Activated naive CD4-positive, alpha-beta T cell treated with anti-CD3 and anti-CD28 coated beads for 36 hours (primary cell): Measurements from ENCODE around the gene NPFF. TPM values are rescaled to one million over a fixed set of nuclear protein-coding genes. Genes with fewer than 3 reads are reported as not detected.
"Not testable (repeated sequence)": the region's sequence is repeated elsewhere in the genome, so short reads cannot be mapped to it uniquely, and the experiment has no call there.

Experiments
- CTCF ChIA-PET: fragments of 350-600 bp; sonication (Branson Sonifier 250); formaldehyde crosslinking; loops from one replicate; lab custom pipeline; 2021; ENCODE audit warnings: antibody characterized with exemption; lab: Charles Lee
- DNase-seq: peaks from one replicate; pipeline ENCODE4 v3.0.0-alpha.2; 2020
- H3K27ac Mint-ChIP-seq: one replicate; pipeline ENCODE4 v1.8.0; 2021; ENCODE audit warnings: mild to moderate bottlenecking, mixed read lengths
- H3K27me3 Mint-ChIP-seq: one replicate; pipeline ENCODE4 v1.8.0; 2021; ENCODE audit warnings: low read depth, mixed read lengths
- H3K36me3 Mint-ChIP-seq: one replicate; pipeline ENCODE4 v1.8.0; 2021; ENCODE audit warnings: low read depth, mixed read lengths
- H3K4me1 Mint-ChIP-seq: one replicate; pipeline ENCODE4 v1.8.0; 2021; ENCODE audit warnings: low read depth, mixed read lengths
- H3K4me3 Mint-ChIP-seq: one replicate; pipeline ENCODE4 v1.8.0; 2021; ENCODE audit warnings: mild to moderate bottlenecking, moderate library complexity, mixed read lengths
- H3K9me3 Mint-ChIP-seq: one replicate; pipeline ENCODE4 v1.8.0; 2021; ENCODE audit warnings: mixed read lengths
- intact Hi-C: fragments of 100-400 bp; cut with micrococcal nuclease; formaldehyde crosslinking; loops from one replicate; pipeline ENCODE4 v1.15.1; 2023
- total RNA-seq, 2 experiments: library from RNA; stranded (reverse); gene quantifications; one replicate each; pipeline ENCODE4 v1.2.3, GENCODE V29; 2021

Gene NPFF, protein sequence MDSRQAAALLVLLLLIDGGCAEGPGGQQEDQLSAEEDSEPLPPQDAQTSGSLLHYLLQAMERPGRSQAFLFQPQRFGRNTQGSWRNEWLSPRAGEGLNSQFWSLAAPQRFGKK
- total RNA-seq: not detected

DNA sequence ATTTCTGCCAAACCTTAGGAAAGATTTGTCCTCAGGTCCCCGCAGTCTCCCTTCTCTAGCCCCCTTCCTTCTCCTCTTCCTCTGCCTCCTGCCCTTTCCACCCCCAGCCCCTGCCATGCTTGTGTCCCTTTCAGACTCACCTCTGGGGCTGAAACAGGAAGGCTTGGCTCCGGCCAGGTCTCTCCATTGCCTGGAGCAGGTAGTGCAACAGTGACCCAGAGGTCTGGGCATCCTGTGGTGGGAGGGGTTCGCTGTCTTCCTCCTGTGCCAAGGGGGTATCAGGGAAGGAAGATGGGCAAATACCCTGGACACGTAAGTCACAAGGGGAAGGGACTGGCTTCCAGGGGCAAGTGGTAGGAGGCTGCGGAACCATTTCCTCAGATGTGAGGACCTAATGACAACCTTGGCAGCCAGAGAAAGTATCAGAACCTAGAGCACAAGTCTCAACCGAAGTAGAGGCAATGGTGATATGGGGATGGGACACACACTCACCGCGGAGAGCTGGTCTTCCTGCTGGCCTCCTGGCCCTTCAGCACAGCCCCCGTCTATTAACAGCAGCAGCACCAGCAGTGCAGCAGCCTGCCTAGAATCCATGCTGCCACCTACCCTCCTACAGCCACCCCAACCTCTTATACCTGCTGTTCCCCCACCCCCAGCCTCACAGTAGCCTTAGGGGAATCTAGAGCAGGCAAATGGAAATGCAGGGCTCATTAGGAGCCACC, at the start of gene NPFF:
NPFF (minus strand) TSS at position 604 of the 722 bp plus-strand sequence; CDS start at position 594, 10 bp downstream.
- DNase-seq: no peak
- Mint-ChIP-seq H3K27me3 (no peaks in the 10 kb centered on the region), H3K27ac (no peak within 1 kb of the TSS), H3K36me3 (peaks cover 4% of the 10 kb centered on the region), H3K4me3 (no peak within 1 kb of the TSS), H3K9me3 (no peaks in the 10 kb centered on the region), H3K4me1 (peaks cover 19% of the 10 kb centered on the region)
- CTCF ChIA-PET: interaction anchor here (0.9 to 3.9 kb wide), 5 partner anchors 9 to 169 kb away, joined by 3 to 58 read pairs (median 15); partner anchors contain the start of genes AMHR2 and ATP5MC2
- intact Hi-C loops: no loop called here

DNA sequence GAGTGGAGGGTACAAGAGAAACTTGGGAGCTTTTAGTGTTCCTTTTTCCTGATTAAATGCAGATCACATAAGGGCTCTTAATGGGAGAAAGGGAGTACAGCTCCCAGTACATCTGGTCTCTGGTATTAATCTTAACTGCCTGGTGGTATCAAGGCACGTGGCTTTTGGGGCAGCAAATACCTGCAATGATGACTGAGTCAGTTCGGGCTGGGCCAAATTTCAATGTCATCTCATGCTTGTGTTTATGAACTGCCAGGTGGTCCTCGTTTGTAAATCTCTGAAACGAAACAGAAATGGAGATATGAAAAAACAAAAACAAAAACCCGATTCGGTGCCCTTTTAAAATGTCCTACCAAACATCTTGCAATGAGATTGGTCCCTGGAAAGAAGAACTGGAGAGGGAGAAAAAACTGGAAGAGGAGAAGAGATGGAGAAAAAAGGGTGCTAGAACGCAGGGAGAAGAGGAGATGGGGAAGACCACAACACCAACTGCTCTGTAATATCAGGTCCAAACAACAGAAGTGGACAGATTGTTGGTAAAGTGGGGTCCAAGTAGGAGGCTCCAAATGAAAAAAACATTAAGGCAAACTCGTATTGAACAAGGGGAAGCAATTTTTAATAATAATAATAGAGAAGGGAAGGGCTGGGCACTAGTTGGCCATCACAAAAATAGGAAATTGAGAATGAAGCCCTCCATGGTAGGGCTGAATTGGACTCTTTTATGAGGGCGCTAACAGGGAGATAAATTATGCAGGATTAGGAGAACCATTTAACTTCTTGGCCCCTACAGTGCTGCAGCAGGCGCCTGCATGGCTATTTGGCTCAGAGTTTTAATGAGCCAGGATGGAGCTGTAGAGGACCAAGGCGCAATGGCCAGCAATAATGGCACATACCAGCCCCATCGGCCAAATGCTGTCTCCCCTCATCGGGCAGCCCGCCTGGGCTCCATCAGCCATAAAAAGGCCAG, 45.4 kb upstream of the NPFF start:
- Mint-ChIP-seq H3K36me3 (peaks cover 6% of the 10 kb centered on the region), H3K4me3 (no peak overlapping the region), H3K4me1 (peaks cover 8% of the 10 kb centered on the region), H3K27me3 (no peaks in the 10 kb centered on the region), H3K9me3 (no peaks in the 10 kb centered on the region), H3K27ac (no peak overlapping the region)
- no peak for DNase-seq
- intact Hi-C loops: no loop called here
- CTCF ChIA-PET: interaction anchor here (0.6 to 1.2 kb wide), 4 partner anchors 9 to 67 kb away, joined by 3 to 6 read pairs (median 3); no protein-coding TSS in a partner anchor

DNA sequence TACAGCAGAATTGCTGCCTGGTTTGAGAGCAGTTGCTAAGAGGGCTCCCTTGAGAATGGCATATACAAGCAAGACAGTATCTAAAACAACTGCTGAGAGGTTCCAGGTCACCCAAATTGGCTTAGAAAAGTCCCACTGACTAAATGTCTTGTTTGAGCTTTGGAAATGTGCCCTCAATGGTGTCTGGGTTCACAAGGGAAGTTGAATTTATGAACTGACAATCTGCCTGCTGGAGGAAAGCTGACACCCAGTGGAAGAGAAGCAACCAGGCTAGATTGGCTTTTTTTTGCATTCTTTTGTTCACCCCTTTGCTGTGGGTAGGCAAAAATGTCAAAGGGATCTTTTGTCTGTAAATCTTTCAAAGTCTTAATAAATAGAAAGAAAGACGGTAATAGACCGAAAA, 44.6 kb upstream of the NPFF start:
- CTCF ChIA-PET: interaction anchor here (1.0 to 1.2 kb wide), 4 partner anchors 8 to 194 kb away, joined by 3 to 4 read pairs (median 4); partner anchors contain the start of gene ATP5MC2
- intact Hi-C loops: no loop called here
- Mint-ChIP-seq H3K27ac (no peak overlapping the region), H3K36me3 (peaks cover 6% of the 10 kb centered on the region), H3K9me3 (no peaks in the 10 kb centered on the region), H3K27me3 (no peaks in the 10 kb centered on the region), H3K4me1 (peaks cover 8% of the 10 kb centered on the region), H3K4me3 (no peak overlapping the region)
- DNase-seq: no peak

DNA sequence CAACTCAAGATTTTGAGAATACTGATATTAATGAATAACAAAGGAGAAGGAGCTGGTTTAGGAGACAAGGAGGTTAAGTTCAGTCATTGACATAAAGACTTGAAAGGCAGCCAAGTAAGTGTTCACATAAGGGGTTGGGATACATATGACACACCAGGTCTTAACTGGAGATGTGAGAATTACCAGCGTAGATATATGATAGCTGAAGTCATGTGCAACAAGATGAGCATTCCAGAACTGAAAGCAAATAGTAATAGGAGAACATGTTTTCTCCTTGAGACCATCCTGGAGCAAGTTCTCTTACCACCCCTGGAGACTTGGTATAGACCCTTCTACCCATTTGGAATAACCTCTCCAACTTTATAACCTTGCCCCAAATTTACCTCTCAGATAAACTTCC, 43.3 kb upstream of the NPFF start:
- intact Hi-C loops: no loop called here
- H3K27me3 Mint-ChIP-seq: no peaks in the 10 kb centered on the region
- H3K4me3 Mint-ChIP-seq: no peak overlapping the region
- H3K36me3 Mint-ChIP-seq: peaks cover 6% of the 10 kb centered on the region
- CTCF ChIA-PET: no interaction called here
- peaks cover 8% of the 10 kb centered on the region for H3K4me1 Mint-ChIP-seq
- H3K27ac Mint-ChIP-seq: no peak overlapping the region
- H3K9me3 Mint-ChIP-seq: no peaks in the 10 kb centered on the region
- no peak for DNase-seq

DNA sequence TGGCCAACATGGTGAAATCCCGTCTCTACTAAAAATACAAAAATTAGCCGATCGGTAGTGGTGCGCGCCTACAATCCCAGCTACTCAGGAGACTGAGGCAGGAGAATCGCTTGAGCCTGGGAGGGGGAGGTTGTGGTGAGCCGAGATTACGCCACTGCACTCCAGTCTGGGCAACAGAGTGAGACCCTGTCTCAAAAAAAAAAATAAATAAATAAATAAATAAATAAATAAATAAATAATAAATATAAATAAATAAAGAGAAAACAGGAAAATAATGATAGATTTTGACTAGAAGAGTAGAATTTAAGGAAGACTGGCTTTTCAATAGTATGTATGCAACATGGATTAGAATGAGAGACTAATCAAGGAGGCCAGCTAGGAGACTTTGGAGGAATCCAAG, 42.8 kb upstream of the NPFF start:
- intact Hi-C loops, DNase-seq, H3K27me3 Mint-ChIP-seq, H3K36me3 Mint-ChIP-seq, H3K9me3 Mint-ChIP-seq, H3K27ac Mint-ChIP-seq, H3K4me3 Mint-ChIP-seq, H3K4me1 Mint-ChIP-seq, CTCF ChIA-PET: not testable (repeated sequence)

DNA sequence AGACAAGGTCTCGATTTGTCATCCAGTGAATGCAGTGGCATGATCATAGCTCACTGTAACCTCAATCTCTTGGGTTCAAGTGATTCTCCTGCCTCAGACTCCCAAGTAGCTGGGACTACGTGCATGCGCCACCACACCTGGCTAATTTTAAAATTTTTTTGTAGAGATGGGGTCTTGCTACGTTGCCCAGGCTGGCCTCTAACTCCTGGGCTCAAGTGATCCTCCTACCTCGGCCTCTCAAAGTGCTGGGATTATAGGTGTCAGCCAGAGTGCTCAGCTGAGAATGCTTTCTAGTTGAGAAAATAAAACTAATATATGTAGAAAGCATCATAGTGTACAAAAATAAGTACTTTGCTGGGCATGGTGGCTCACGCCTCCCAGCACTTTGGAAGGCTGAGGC, 41.1 kb upstream of the NPFF start:
- H3K36me3 Mint-ChIP-seq, H3K27me3 Mint-ChIP-seq, intact Hi-C loops, H3K9me3 Mint-ChIP-seq, H3K4me3 Mint-ChIP-seq, H3K27ac Mint-ChIP-seq, DNase-seq: not testable (repeated sequence)
- CTCF ChIA-PET: interaction anchor here (1.1 kb wide), 3 partner anchors 8 to 195 kb away, joined by 3 read pairs; no protein-coding TSS in a partner anchor
- H3K4me1 Mint-ChIP-seq: peaks cover 21% of the 10 kb centered on the region

DNA sequence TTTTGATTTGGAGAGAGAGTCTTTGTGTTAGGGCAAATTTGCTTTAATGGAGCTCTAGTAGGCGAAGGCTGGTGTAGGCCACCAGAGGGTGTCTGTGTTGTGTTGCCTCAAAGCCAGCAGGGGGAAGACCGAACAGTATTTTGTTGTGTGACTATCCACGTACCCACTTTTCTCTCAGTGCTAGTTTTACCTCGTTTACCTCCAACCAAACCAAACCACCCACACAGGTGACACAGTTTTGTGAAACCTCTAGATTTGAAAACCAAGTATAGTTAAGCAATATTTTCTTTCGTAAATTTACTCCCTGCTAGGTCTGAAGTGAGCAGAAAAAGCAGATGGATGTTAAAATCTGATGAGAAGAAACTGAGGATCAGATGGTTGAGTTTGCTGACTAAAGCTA, 36.3 kb upstream of the NPFF start:
- H3K4me1 Mint-ChIP-seq: peaks cover 13% of the 10 kb centered on the region
- CTCF ChIA-PET: interaction anchor here (0.6 to 4.2 kb wide), 35 partner anchors 9 to 459 kb away, joined by 3 to 92 read pairs (median 4); partner anchors contain the start of genes ATF7 and ATP5MC2
- no peaks in the 10 kb centered on the region for H3K27me3 Mint-ChIP-seq
- H3K9me3 Mint-ChIP-seq: no peaks in the 10 kb centered on the region
- H3K27ac Mint-ChIP-seq: peak overlapping the region; percentile 26
- DNase-seq: peak; percentile 77
- intact Hi-C loops: loop anchor here (1.0 to 5.0 kb wide), 3 partner anchors 44 to 203 kb away; partner anchors contain the start of gene ATP5MC2
- H3K4me3 Mint-ChIP-seq: no peak overlapping the region
- peaks cover 9% of the 10 kb centered on the region for H3K36me3 Mint-ChIP-seq

DNA sequence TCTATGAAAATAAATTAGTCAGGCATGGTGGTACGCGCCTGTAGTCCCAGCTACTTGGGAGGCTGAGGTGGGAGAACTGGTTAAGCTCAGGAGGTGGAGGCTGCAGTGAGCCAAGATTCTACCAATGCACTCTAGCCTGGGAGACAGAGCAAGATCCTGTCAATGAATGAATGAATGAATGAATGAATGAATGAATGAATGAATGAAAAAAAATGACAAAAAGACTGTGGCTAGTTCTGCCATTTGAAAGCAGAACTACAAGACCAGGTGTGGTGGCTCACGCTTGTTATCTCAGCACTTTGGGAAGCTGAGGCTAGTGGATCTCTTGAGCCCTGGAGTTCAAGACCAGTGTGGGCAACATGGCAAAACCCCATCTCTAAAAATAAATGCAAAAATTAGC, 32.2 kb upstream of the NPFF start:
- H3K27ac Mint-ChIP-seq: no peak overlapping the region
- H3K4me1 Mint-ChIP-seq: peaks cover 10% of the 10 kb centered on the region
- H3K4me3 Mint-ChIP-seq: no peak overlapping the region
- H3K36me3 Mint-ChIP-seq: peaks cover 18% of the 10 kb centered on the region
- H3K27me3 Mint-ChIP-seq: no peaks in the 10 kb centered on the region
- H3K9me3 Mint-ChIP-seq: no peaks in the 10 kb centered on the region
- intact Hi-C loops: no loop called here
- DNase-seq: no peak
- CTCF ChIA-PET: interaction anchor here (0.6 to 1.8 kb wide), 4 partner anchors 9 to 174 kb away, joined by 3 to 8 read pairs (median 5); partner anchors contain the start of gene ATP5MC2

DNA sequence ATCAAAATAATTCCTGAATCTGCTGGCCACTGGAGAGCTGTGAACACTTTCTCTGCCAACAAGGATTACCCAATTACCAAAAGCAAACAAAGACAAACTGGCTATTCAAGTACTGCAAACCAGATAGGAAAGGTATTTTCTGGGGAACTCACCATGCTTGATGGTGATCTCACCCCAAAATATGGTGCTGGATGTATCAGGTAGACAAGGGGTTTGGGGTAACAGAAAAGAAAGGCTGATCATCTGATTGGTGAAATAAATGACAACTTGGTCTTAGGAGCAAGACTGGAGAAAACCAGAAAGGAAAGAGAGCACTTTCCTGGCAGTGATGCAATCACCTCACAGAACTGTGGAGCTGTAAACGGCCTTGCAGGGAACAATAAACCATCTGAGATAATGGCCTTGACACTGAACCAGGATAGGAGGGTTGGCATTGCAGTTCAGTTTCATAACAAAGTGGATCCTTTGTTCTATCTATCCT, 31.0 kb upstream of the NPFF start:
- H3K9me3 Mint-ChIP-seq: no peaks in the 10 kb centered on the region
- no peak for DNase-seq
- no peaks in the 10 kb centered on the region for H3K4me1 Mint-ChIP-seq
- H3K4me3 Mint-ChIP-seq: no peak overlapping the region
- H3K27me3 Mint-ChIP-seq: no peaks in the 10 kb centered on the region
- H3K36me3 Mint-ChIP-seq: peaks cover 20% of the 10 kb centered on the region
- CTCF ChIA-PET: interaction anchor here (1.1 to 1.8 kb wide), 2 partner anchors 138 to 219 kb away, joined by 3 to 8 read pairs; partner anchors contain the start of gene ATP5MC2
- intact Hi-C loops: no loop called here
- H3K27ac Mint-ChIP-seq: no peak overlapping the region

DNA sequence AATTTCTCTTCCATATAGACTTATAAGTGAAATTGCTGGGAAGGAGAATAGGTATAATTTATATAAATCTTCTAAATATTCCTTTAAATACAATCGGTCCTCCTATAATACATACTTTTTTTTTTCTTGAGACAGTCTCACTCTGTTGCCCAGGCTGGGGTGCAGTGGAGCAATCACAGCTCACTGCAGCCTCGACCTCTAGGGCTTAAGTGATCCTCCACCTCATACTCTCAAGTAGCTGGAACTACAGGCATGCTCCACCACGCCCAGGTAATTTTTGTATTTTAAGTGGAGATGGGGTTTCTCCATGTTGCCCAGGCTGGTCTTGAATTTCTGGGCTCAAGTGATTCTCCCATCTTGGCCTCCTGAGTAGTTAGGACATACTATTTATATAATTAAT, 29.7 kb upstream of the NPFF start:
- Mint-ChIP-seq H3K27ac (no peak overlapping the region), H3K36me3 (peaks cover 24% of the 10 kb centered on the region), H3K4me1 (no peaks in the 10 kb centered on the region), H3K9me3 (no peaks in the 10 kb centered on the region), H3K27me3 (no peaks in the 10 kb centered on the region), H3K4me3 (no peak overlapping the region)
- DNase-seq: no peak
- CTCF ChIA-PET: no interaction called here
- intact Hi-C loops: no loop called here

DNA sequence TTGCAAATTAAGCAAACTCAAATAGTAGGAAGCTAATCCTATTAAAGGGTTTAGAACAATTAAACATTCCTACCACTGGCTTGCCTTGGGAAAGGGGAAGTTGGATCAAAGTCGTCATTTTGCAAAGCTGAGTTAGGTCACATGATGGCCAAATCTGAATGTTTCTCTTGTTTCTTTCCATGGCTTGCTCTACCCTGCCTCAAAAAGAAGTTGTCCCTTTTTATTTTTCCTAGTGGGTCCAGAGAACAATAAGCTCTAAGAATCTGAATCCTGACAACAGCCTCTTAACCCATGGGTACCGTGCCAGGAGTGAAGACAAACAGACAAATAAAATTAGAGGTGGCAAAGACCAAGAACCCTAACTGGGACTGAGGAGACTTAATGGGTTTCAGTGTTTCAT, 26.2 kb upstream of the NPFF start:
- intact Hi-C loops: no loop called here
- CTCF ChIA-PET: no interaction called here
- H3K4me3 Mint-ChIP-seq: no peak overlapping the region
- peaks cover 24% of the 10 kb centered on the region for H3K36me3 Mint-ChIP-seq
- H3K4me1 Mint-ChIP-seq: no peaks in the 10 kb centered on the region
- H3K9me3 Mint-ChIP-seq: no peaks in the 10 kb centered on the region
- no peak for DNase-seq
- H3K27ac Mint-ChIP-seq: no peak overlapping the region
- no peaks in the 10 kb centered on the region for H3K27me3 Mint-ChIP-seq
